T-helper 17 cell (primary cell): ENCODE measurements around the gene KIAA0513. TPM values are rescaled to one million over a fixed set of nuclear protein-coding genes. Genes with fewer than 3 reads are reported as not detected.
A peak's percentile ranks its signal among the peaks of the same experiment; 100 is the strongest.
"Not testable (repeated sequence)": the region's sequence is repeated elsewhere in the genome, so short reads cannot be mapped to it uniquely, and the experiment has no call there.

Experiments
- ATAC-seq: fragments of 150-1000 bp; cut with Tn5 transposase; 2 replicates; pipeline ENCODE4 v1.10.0; 2021; ENCODE audit warnings: mild to moderate bottlenecking, moderate library complexity
- DNase-seq, 3 donors: peaks; one replicate each; pipeline versions ENCODE4 v3.0.0 to v3.0.0-alpha.2; 2020 to 2021
- H3K9me3 ChIP-seq: one replicate; pipeline ENCODE4 v1.7.0; 2013; ENCODE audit warnings: low read length, mild to moderate bottlenecking; ENCODE audit not compliant: control insufficient read depth, poor library complexity, severe bottlenecking
- H3K27ac Mint-ChIP-seq: one replicate; pipeline ENCODE4 v1.8.0; 2022; ENCODE audit warnings: mild to moderate bottlenecking, moderate library complexity, mixed read lengths
- H3K27me3 Mint-ChIP-seq: one replicate; pipeline ENCODE4 v1.8.0; 2022; ENCODE audit warnings: mixed read lengths
- H3K36me3 Mint-ChIP-seq: one replicate; pipeline ENCODE4 v1.8.0; 2022; ENCODE audit warnings: low read depth, mixed read lengths
- H3K4me1 Mint-ChIP-seq: one replicate; pipeline ENCODE4 v1.8.0; 2022; ENCODE audit warnings: mild to moderate bottlenecking, mixed read lengths
- H3K4me3 Mint-ChIP-seq: one replicate; pipeline ENCODE4 v1.8.0; 2022; ENCODE audit warnings: mild to moderate bottlenecking, moderate library complexity, mixed read lengths
- total RNA-seq, 4 donors: library from RNA in 2 of 4; stranded (reverse) in 2 of 4; gene quantifications; one replicate each; pipeline ENCODE4 v1.2.3 and lab custom pipeline; 2022 to 2026

Gene KIAA0513
- total RNA-seq, 2 donors from 2014 or later, result 8.1 to 35.0 TPM

DNA sequence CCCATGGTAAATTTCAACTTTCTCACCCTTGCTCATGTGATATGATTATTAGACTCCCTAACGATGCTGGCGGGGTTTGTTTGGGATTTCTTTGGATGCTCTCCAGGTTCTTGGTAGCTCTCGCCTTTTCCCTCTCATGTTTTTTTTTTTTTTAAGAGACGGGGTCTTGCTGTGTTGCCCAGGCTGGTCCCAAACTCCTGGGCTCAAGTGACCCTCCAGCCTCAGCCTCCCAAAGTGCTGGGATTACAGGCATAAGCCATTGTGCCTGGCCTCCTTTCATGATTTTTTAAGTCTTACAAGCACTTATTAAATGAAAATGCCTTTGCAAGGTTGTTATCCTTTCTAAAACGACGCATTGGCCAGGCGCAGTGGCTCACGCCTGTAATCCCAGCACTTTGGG is 24.1 kb downstream of the KIAA0513 start:
- H3K36me3 Mint-ChIP-seq, result peaks cover under 1% of the 10 kb centered on the region
- ATAC-seq (no peak), DNase-seq (no peak)
- H3K4me3 Mint-ChIP-seq, result no peak overlapping the region
- no peaks in the 10 kb centered on the region for H3K9me3 ChIP-seq
- no peak overlapping the region for H3K27ac Mint-ChIP-seq
- peaks cover 37% of the 10 kb centered on the region for H3K4me1 Mint-ChIP-seq
- H3K27me3 Mint-ChIP-seq, result no peaks in the 10 kb centered on the region

- ATAC-seq (no peak), DNase-seq (no peak)
- Mint-ChIP-seq H3K27me3 (no peaks in the 10 kb centered on the region), H3K4me3 (no peak overlapping the region), H3K36me3 (no peaks in the 10 kb centered on the region), H3K4me1 (peaks cover 36% of the 10 kb centered on the region), H3K27ac (no peak overlapping the region)
- H3K9me3 ChIP-seq, result no peaks in the 10 kb centered on the region
These were observed 24.9 kb downstream of the KIAA0513 start for GRCh38 chr16:85052536-85052935.

- not testable (repeated sequence) for DNase-seq, H3K27me3 Mint-ChIP-seq, H3K9me3 ChIP-seq, H3K36me3 Mint-ChIP-seq, H3K4me3 Mint-ChIP-seq, ATAC-seq
- H3K27ac Mint-ChIP-seq, result peak overlapping the region; percentile 98
- peaks cover 41% of the 10 kb centered on the region for H3K4me1 Mint-ChIP-seq
These were observed 26.7 kb downstream of the KIAA0513 start for GRCh38 chr16:85054321-85054720.

DNA sequence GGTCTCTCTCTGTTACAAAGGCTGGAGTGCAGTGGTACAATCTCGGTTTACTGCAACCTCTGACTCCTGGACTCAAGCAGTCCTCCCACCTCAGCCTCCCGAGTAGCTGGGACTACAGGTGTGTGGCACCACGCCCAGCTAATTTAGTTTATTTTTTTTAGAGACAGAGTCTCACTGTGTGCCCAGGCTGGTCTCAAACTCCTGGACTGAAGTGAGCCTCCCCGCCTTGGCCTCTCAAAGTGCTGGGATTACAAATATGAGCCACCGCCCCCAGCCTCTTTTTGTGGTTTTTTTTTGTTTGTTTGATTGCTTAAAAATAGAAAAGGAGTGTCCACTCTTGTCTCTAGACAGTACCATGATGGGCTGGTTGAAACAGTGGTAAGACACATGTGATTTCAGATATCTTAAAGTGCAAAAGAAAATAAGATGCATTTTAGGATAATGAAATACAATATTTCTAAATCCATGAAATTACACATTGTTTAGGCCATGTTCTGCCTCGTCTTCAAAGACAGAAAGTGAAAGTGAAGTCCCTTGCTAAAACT is 27.4 kb downstream of the KIAA0513 start:
- no peaks in the 10 kb centered on the region for H3K9me3 ChIP-seq
- H3K27ac Mint-ChIP-seq, result peak overlapping the region; percentile 98
- ATAC-seq, result no peak
- H3K27me3 Mint-ChIP-seq, result no peaks in the 10 kb centered on the region
- DNase-seq, result no peak
- H3K4me3 Mint-ChIP-seq, result peak overlapping the region; percentile 89
- H3K36me3 Mint-ChIP-seq, result no peaks in the 10 kb centered on the region
- peaks cover 39% of the 10 kb centered on the region for H3K4me1 Mint-ChIP-seq

- Mint-ChIP-seq H3K4me1 (peaks cover 37% of the 10 kb centered on the region), H3K36me3 (no peaks in the 10 kb centered on the region), H3K4me3 (peak overlapping the region; percentile 89), H3K27ac (peak overlapping the region; percentile 98), H3K27me3 (no peaks in the 10 kb centered on the region)
- DNase-seq (peak in 2 of 3 donors; percentile 41 to 49), ATAC-seq (peak; percentile 95)
- H3K9me3 ChIP-seq, result no peaks in the 10 kb centered on the region
These were observed 28.1 kb downstream of the KIAA0513 start for GRCh38 chr16:85055493-85056210.

- no peak for ATAC-seq
- no peaks in the 10 kb centered on the region for H3K9me3 ChIP-seq
- H3K36me3 Mint-ChIP-seq, result no peaks in the 10 kb centered on the region
- no peak for DNase-seq
- peak overlapping the region; percentile 98 for H3K27ac Mint-ChIP-seq
- no peaks in the 10 kb centered on the region for H3K27me3 Mint-ChIP-seq
- H3K4me1 Mint-ChIP-seq, result peaks cover 35% of the 10 kb centered on the region
- H3K4me3 Mint-ChIP-seq, result peak overlapping the region; percentile 89
These were observed 28.7 kb downstream of the KIAA0513 start for GRCh38 chr16:85056211-85056748.

DNA sequence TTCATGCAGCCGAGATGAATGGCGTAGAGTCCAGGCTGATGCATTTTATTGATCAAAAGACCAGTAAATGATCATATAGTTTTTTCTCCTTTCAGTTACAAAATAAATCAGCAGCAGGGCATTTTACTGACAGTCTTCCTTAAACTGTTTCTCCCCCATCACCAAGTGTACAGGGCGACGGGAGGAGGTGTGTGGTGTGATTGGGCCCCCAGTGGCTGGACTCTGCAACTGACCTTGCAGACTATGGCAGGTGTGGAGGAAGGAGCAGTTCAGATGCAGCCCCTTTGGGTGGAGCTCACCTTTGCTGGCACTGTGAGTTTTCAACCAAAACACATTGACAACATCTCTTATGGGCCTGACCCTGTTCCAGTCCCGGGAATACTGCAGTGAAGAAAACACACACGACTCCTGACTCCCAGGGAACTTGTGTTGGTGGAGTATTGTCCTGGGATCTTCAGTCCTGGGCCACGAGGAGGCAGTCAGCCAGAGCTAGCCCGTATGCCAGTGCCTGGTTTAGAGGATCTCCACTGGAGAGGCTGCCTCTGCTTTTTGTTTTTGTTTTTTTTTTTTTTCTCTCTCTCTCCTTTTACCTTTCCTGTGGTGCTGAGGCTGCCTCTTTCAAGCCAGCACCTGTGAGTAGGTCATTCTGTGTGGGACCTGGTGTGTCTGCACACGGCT is 29.8 kb downstream of the KIAA0513 start:
- ATAC-seq (no peak), DNase-seq (no peak)
- H3K4me1 Mint-ChIP-seq, result peaks cover 35% of the 10 kb centered on the region
- H3K9me3 ChIP-seq, result no peaks in the 10 kb centered on the region
- no peaks in the 10 kb centered on the region for H3K36me3 Mint-ChIP-seq
- peak overlapping the region; percentile 89 for H3K4me3 Mint-ChIP-seq
- H3K27ac Mint-ChIP-seq, result peak overlapping the region; percentile 98
- no peaks in the 10 kb centered on the region for H3K27me3 Mint-ChIP-seq

DNA sequence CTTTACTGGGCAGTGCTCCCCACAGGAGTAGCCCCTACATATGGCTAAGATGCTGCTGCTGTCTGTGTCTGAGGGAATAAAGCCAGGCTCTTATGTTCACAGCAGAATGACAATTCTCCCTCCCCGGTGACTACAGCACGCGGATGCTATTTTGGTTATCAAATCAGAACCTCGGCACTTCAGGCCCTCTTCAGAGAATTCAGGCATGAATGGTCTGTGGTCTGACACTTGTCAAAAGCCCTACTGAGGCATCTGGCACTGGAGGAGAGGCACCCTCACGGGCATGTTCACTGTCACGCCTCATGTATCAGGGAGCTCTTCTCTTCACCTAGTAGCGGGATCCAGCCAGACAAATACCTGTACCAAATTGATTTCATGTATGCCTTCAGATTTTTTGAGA is 30.4 kb downstream of the KIAA0513 start:
- no peaks in the 10 kb centered on the region for H3K9me3 ChIP-seq
- Mint-ChIP-seq H3K27me3 (no peaks in the 10 kb centered on the region), H3K36me3 (no peaks in the 10 kb centered on the region), H3K27ac (peak overlapping the region; percentile 98), H3K4me1 (peaks cover 38% of the 10 kb centered on the region), H3K4me3 (peak overlapping the region; percentile 12)
- ATAC-seq (no peak), DNase-seq (no peak)

- Mint-ChIP-seq H3K27me3 (no peaks in the 10 kb centered on the region), H3K4me3 (no peak overlapping the region), H3K27ac (no peak overlapping the region), H3K4me1 (peaks cover 38% of the 10 kb centered on the region), H3K36me3 (no peaks in the 10 kb centered on the region)
- DNase-seq, result no peak
- no peak for ATAC-seq
- H3K9me3 ChIP-seq, result no peaks in the 10 kb centered on the region
These were observed 31.3 kb downstream of the KIAA0513 start for GRCh38 chr16:85058909-85059308.

GRCh38 chr16:85061566-85061965 is 34.0 kb downstream of the KIAA0513 start:
- ATAC-seq, result peak; percentile 57
- H3K36me3 Mint-ChIP-seq, result peaks cover 4% of the 10 kb centered on the region
- no peak for DNase-seq
- no peaks in the 10 kb centered on the region for H3K9me3 ChIP-seq
- peak overlapping the region; percentile 45 for H3K27ac Mint-ChIP-seq
- no peaks in the 10 kb centered on the region for H3K27me3 Mint-ChIP-seq
- H3K4me1 Mint-ChIP-seq, result peaks cover 23% of the 10 kb centered on the region
- peak overlapping the region; percentile 28 for H3K4me3 Mint-ChIP-seq

GRCh38 chr16:85062323-85062722 is 34.7 kb downstream of the KIAA0513 start:
- no peak overlapping the region for H3K27ac Mint-ChIP-seq
- peaks cover 4% of the 10 kb centered on the region for H3K36me3 Mint-ChIP-seq
- H3K9me3 ChIP-seq, result no peaks in the 10 kb centered on the region
- DNase-seq, result no peak
- H3K4me3 Mint-ChIP-seq, result no peak overlapping the region
- no peaks in the 10 kb centered on the region for H3K27me3 Mint-ChIP-seq
- H3K4me1 Mint-ChIP-seq, result peaks cover 16% of the 10 kb centered on the region
- no peak for ATAC-seq

DNA sequence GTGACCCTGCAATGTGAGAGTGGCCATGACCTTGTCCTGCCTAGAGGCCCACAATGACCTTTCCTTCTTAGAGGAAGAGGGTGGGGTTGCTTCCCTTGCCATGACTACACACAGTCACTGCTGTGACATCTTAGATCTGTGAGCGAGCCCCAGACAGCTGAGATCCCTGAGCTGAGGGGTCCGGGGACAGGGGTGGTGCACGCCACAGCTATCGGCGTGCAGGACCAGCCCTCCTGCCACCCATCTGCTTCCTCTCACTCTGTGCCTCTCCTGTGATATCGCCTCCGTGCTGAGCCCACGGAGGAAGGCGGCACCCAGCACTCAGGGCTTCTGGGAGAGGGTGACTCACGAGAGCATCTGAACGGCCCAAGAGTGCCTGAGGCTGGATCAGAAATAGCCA is 35.2 kb downstream of the KIAA0513 start:
- DNase-seq, result no peak
- Mint-ChIP-seq H3K4me1 (peaks cover 13% of the 10 kb centered on the region), H3K27ac (peak overlapping the region; percentile 43), H3K27me3 (no peaks in the 10 kb centered on the region), H3K36me3 (peaks cover 4% of the 10 kb centered on the region), H3K4me3 (no peak overlapping the region)
- ATAC-seq, result no peak
- H3K9me3 ChIP-seq, result no peaks in the 10 kb centered on the region

- DNase-seq, result no peak
These were observed 36.6 kb downstream of the KIAA0513 start for GRCh38 chr16:85064186-85064585.

More at GRCh38 chr16:85064186-85064585, 36.6 kb downstream of the KIAA0513 start:
- H3K9me3 ChIP-seq, result no peaks in the 10 kb centered on the region
- no peak for ATAC-seq
- no peak overlapping the region for H3K27ac Mint-ChIP-seq
- peaks cover 4% of the 10 kb centered on the region for H3K36me3 Mint-ChIP-seq
- no peaks in the 10 kb centered on the region for H3K27me3 Mint-ChIP-seq
- H3K4me3 Mint-ChIP-seq, result no peak overlapping the region
- H3K4me1 Mint-ChIP-seq, result peaks cover 11% of the 10 kb centered on the region
